Activated gamma-delta T cell treated with anti-CD3 and anti-CD28 coated beads, Interleukin-2, amount 50 U/mL, for 16 hours (primary cell): Measurements from ENCODE around the gene NRCAM.

Experiments used
- DNase-seq: peaks from one replicate; pipeline ENCODE4 v3.0.0-alpha.2; 2020; ENCODE audit warnings: low read depth

NRCAM gene

DNA sequence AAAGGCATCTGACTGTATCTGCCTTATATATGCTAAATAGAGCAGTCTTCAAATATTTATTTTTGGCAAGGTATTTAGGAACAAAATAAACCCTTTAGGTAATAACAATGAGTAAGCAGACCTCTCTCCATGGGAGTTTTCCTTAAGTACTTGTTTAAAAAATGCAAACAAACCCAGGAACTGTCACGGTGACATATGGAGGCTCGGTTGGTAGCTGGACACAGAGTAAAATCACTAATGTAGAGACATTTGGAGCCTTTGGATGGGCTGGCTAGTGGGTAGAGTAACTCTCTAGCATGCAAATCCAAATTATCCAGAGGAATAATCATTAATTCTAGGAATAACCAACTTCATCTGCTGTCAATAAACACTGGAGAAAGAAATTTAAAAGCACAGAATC, 254.5 kb downstream of the NRCAM start:
- DNase-seq: no peak

DNA sequence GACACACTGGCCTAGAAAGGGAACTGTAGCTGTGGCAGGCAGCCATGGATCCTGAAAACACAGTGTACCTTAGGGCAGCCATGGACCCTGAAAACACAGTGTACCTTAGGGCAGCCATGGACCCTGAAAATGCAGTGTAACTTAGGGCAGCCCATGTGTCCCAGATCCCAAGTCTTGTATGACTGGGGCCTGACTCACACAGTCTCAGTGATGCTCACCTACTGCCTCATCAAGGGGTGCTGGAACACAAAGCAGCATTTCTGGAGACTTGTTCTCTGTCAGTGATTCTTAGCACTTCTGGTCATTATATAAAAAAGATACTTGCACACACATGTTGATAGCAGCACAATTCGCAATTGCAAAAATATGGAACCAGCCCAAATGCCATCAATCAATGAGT, 255.9 kb downstream of the NRCAM start:
- DNase-seq: no peak

DNA sequence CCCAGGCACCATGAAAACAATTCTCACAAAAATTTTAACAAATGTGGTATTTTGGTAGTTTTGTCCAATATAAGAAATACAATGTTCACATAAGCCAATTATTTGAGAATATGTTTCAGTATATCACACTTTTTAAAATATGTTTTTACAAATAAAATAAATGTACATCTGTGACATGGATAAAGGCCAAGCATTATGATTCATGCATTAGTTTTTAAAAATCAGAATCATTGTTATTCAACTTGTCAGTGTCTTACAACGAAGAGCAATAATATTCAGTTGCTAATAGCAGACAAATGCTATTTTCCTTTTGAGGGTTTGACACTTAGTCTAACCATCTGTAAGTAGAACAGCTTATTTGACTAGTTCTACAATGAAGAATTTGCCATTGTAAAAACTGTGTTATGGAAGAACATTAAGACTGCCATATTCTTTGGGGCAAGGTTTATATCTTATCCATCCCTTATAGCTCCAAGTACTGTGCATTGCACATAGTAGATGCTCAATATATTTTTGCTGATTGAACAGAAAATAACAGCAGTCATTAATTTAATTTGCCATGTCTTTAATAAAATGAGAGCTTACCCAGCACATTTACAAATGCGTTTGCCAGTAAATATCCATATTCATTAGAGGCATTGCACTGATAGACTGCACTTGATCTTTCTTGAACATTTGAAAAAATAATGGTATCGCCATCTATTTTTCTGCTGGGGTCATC, 258.7 kb downstream of the NRCAM start:
- DNase-seq: no peak

DNA sequence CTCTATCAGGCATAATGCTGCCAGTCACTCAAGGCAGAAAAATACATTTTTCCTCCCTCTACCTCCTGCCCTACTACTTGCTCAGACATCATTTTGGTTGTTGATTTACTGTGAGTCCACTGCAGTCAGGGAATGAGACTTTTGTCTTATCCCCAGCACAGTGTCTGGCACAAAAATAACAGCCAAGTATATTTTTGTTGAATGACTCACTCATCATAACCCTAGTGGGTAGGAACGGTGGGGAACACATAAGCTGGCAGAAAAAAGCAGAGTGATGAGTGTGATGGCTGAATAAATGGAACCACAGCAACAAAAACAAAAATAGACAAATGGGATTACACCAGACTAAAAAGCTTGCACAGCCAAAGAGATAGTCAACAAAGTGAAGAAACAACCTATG, 260.2 kb downstream of the NRCAM start:
- DNase-seq: no peak

DNA sequence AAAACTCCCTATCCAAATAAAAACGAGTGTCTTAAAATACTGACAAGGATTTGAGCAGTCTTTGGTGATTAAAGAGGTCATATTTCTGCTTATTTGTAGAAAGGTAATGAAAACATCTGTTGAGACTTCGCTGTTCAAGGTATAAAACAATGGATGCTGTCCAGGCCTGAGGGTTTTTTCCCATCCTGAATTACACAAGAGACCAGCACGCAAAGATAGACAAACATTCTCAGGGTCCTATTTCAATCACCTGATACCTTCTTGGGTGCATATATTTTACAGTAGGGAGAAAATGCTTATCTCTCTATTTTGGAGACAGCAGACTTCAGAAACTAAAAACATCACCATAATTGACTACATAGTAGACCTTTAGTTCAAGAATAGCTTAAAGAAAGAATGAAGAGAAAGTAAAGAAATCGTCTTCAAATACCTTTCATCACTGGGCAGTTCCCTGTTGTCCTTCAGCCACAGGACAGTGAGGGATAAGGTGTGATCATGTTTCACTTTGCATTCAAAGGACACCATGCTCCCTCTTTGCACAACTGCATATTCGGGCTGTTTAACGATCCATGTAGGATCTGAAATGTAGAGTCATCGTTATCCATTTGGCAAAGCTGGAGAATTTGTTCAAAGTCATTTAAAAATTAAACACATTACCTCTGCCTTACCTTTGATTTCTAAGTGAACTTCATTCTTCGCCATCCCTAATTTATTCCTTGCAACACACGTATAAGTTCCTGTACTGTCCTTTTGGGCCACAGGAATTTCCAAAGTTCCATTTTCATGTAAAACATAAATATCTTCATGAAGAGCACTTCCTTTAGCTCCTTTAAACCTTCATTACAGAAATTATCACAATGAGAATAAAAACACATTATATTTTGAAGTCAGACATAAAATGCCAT, 262.4 kb downstream of the NRCAM start:
- DNase-seq: no peak

DNA sequence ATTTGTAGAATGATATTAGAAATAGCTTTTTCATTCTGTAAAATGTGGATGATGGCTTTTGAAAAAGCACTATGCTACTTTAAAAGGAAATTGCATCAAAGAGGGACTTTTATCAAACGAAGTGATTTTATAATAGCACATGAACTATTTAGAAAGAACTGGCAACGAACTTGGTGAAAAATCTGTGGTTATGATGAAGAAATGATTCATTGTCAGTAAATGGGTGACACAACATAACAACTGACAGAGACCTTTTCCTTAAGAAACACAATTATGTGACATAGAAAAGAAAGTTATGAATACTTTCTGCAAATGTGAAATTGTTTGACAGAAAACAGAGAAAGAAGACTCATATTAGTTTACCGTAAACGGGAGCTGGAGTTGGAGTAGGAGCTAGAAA, 265.3 kb downstream of the NRCAM start:
- no peak for DNase-seq

DNA sequence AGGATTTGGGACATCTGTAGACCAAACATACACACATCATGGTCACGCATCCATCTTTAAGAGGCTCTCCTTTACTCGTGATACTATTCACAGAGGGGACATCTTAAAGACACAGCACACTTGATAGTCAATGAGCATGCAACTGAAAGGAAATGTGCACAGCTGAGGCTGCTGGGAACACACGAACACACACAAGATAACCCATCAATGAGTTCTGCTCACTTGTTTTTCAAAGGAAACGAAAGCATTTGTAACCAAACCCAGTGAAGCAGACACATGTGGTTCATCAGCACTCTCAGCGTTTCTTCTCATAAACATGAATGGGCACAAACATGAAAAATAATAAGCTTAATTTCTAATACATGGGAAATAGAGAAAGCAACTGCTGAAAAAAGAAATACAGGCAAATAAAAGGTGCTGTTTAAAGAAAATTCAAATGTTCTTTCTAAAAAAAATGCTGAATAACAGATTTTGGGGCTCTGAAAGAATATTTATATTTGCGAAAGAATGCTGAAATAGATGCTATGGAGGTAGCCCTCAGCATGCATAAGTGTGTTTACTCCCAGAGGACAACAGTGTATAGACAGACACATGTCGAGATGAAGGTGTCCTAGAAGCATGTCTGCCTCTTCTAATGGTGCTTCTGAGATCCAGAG, 266.4 kb downstream of the NRCAM start:
- DNase-seq: no peak

DNA sequence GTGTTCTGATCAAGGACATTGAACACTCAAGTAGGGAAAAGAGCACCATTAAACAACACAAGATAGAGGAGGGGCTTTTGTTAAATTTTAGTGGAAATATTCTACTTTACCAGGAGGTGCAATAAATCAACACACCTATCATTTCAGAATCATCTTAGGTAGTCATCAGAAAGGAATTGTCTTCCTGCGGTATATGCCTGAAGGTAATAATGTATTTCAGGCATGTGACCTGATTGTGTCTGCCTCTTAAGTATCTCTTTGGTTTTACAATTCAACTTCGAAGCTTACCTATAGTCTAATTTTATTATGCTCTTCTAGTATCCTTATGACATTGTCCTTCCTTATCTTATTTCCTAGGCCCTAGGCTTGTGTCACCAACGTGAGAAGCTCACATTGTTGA, 267.5 kb downstream of the NRCAM start:
- DNase-seq: no peak

DNA sequence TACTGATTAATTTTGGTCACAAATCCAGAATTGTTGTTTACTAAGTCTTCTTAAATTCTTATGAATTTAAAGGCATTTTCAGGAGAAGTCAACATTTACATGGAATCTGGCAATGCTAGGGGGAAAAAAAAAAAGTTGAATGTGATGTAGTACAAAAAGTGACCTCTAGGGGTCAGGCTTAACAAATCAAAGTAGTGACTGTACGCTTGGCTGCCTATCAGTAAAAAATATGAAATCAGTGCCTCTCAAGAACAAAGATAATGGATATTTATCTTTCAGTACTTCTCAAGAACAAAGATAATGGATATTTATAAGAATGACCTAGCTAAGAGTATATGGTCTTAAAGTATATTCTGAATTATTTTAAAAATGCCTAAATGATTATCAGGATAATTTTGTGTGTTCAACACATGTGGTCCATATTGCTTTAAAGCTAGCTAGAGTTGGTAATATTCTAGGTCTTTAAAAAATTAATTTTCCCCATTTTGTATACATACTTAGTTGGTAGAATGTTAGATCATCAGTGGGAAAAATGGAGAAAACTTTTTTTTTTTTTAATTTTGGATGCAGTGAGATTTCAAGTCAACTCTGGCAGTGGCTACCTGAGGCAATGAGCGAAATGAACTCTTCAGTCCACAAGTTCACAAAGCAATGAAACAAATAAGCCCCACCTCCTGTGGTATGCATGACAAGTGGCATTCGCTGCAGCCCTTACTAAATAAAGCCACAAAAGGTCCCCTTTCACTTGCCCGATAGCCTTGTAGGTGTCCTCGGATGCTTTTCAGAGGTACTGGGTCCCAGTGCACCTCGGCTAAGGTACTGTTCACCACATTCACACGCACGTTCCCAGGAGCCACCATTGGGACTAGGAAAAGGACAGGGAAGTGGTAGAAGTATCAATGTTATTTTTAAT, 274.9 kb downstream of the NRCAM start:
- no peak for DNase-seq

DNA sequence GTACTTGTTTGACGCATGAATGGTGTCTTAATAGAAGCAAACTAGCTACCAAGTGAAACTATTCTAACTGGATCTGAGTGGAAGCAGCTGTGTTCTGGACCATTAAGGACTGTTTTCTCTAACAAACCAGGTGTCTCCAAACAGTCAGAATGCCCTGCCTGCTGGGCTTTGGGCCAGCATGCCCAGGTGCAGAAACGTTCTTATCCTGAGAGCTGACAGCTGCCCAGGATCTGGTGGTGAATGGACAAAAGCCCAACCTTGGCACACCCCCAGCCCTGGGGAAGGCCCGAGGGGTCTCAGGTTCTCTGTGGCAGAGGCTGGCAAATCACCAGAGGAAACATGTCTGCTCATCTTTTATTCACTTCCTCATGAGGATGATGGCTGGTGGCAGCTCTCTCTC, 277.8 kb downstream of the NRCAM start:
- DNase-seq: no peak

DNA sequence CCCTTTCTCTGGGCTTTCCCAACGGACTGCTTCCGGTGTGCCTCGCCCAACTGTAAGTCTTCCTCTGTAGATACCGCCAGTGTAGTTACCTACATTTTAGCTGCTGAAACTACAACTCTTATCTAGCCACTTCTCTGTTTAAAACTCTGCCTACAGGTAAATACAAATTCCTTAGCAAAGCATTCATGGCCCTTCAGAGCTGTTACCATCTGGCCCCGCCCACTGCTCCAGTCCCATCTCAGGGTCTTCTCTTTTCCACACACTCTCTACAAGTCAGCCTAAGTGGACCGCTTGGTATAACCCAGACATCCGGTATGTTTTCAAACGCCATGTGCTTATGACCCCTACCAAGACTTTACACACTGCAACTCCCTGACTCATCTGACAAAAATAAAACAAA, 285.1 kb downstream of the NRCAM start:
- DNase-seq: no peak

DNA sequence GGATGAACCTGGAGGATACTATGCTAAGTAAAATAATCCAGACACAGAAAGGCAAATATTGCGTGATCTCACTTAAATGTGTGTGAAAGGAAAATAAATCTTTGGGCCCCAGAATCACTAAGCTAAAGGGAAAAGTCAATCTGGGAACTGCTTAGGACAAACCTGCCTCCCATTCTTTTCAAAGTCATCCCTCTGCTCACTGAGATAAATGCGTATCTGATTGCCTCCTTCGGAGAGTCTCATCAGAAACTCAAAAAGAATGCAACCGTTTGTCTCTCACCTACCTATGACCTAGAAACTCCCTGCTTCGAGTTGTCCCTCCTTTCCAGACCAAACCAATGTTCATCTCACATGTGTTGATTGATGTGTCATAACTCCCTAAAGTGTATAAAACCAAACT, 286.0 kb downstream of the NRCAM start:
- DNase-seq: no peak

DNA sequence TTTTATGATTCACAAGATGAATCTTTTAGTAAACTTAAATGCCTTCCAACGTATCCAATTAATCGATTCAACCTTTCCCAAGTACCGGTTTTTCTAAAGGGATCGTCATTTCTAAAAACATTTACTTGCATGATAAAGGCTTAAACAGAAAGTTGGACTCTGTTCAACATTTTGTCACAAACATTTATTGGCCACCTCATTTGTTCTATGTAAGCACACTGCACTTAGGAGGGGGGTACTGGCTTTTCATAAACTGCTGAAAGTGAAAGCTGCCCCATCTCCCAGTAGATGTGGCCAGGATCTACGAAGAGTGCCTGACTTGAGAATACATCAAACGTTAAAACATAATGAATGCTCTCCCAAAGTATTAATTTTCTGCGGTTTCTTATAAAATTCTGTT, 288.8 kb downstream of the NRCAM start:
- no peak for DNase-seq

DNA sequence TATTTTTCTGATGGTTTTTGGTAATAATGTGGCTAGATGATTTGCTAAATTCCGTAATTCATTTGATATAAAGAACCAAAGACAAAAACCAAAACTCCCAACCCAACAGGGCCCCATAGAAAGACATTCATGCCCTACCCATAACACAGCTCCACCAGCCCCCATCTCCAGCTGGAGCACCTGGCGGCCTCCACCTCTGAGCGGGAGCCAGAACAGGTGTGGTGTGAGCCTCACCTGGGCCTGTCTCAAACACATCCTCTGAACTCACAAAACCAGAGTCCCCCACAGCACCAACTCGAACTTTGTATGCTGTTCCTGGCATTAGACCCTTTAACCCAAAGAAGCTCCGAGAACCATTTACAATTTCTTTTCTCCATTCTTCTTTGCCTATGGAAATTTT, 289.5 kb downstream of the NRCAM start:
- no peak for DNase-seq

DNA sequence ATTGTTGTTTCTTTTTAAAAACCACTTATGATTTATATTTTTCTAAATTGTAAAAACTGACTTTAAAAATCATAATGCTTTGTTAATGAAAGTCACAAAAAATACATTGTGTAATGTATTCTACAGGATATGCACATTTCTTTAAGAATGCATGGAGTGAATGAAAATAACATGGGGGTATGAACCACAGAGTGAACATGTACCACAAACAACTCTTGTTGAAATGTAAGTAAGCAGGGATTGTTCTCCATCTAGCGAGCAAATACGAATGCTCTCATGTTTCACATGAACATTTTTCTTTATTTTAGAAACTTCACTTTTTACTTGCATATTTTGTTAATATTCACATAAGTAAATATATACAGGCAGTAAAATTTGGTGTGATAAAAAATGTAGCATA, 290.5 kb downstream of the NRCAM start:
- no peak for DNase-seq

DNA sequence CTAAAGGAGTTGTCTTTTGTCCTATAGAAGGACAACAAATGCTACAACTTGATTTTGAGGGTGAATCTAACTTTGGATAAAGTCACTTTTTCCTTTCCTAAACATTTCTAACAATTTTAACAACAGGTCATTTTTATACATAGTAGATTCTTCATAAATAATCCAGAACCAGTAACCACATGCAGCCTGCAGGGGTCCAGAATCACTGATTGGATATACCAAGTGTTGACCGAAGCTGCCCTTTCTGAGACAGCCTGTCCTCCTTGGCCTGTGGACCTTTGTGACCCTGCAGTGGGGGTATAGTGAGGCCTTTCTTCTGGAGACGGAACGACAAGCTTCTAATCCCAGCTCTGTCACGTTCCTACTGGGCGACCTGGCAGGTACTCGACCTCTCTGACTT, 291.3 kb downstream of the NRCAM start:
- no peak for DNase-seq

DNA sequence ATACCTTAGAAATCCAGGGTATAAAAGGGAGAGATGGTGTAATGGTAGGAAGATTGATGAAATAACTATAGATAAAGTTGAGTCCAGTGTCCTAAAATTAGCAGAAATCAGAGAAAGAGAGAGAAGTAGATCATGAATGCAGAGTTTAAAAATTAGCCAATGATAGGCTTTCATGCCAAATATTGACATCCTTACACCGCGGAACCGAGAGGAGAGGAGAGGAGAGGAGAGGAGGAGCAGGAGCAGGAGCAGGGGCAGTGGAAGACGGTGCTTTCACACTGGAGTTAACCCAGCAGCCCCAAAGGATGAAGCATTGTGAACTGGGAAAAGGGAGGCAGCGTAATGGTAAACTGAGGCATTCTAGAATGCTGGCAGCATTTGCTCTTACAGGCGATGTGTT, 291.9 kb downstream of the NRCAM start:
- no peak for DNase-seq

DNA sequence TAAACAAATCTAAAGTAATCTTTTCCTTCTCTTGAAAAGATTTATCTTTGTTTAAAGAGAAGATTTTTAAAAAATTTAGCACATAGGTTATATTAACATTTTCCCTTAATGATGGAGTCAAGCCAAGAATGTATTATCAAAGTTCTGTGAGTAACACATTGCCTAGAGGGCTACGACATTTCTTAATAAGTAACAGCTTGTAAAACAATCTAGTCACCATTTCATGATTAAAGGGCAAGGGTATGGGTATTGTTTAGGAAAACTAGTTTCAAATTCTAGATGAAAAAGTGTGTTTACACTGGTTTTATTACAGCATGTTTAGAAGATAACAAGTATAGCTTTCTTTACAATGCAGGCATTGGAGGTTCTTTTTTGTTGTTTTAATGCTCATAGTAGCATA, 297.5 kb downstream of the NRCAM start:
- DNase-seq: no peak

DNA sequence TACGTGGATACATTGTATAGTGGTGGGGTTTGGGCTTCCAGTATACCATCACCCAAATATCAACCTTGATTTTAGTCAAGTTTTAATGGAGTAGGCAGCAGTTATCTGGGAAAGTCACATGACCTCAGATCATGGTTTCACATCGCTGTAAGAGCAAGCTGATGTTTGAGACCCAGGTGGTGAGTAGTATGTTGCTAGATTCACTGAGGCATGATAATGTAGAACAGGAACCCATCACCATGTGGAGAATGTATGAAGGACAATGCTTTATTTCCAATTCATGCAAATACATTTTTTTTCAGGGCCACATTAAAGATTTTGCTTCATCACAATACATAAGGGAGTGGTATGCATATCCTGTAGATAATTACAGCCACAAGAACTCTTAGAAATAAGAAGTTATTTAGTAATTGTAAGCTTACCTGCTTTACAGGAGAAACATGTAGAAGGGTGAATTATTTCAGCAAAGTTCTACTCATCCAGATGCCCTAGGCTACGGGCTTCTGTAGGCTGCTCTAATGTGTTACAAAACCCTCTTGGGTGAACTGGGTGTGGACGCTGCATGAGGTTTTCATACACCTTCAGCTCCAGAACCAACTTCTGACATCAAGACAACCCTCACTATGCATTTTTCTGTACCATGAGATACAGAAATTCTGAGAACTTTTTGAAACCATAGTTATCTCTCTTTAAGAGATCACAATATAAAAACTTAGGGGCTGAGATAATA, 298.5 kb downstream of the NRCAM start:
- no peak for DNase-seq

DNA sequence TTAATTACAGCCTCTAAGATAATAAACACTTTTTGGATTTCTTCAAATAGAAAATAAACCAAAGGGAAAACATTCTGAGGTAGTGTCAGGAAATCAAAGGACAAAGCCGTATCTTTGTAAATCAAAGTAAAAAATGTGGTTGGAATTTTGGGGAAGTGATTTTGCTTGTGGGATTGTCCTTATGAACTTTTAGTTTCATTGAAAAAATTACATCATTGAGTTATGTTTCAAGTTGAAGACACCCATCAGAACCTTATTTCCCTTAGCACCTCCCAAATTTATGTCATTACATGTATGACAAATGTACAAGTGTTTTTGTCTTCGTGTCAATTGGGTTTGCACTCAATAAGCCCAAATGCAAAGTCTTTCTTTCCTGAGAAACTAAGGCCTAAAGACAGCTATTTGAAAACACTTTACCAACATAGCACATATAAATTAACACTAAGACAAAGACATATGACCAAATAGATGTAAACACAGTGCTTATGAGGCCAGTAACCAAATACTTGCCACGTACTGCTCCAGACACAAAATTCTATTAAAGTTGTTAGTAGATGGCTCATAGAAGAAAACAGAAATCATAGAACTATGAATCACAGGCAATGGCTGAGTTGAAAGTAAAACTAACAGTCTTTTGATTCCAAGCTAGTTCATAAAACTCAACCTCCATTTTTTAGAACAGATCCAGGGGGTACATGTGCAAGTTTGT, 299.2 kb downstream of the NRCAM start:
- no peak for DNase-seq

DNA sequence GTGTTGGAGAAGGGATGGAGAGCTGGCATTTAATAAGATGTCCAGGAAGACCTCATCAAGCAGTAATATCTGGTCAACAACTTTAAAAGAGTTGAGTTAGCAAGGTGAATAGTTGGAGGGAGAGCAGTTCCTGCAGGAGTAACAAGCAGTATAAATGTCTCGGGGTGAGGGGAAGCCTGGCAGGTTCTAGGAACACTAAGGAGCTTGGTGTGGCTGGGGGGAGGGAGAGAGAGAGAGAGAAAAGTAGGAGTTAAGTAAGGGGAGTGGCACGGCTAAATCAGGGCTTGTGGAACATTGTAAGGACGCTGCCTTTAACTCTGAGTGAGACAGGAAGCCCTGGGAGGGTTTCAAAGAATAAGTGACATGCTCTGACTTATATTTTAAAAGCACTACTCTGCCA, 304.0 kb downstream of the NRCAM start:
- no peak for DNase-seq
